NCI-H524 treated with DMSO at 0.1 percent for 48 hours (cell line): ENCODE data around the gene MYO15B.
"Not testable (repeated sequence)": the region's sequence is repeated elsewhere in the genome, so short reads cannot be mapped to it uniquely, and the experiment has no call there.

Experiments used
- DNase-seq: peaks from one replicate; lab custom pipeline; 2025; lab: John Stamatoyannopoulos, UW

MYO15B gene

DNA sequence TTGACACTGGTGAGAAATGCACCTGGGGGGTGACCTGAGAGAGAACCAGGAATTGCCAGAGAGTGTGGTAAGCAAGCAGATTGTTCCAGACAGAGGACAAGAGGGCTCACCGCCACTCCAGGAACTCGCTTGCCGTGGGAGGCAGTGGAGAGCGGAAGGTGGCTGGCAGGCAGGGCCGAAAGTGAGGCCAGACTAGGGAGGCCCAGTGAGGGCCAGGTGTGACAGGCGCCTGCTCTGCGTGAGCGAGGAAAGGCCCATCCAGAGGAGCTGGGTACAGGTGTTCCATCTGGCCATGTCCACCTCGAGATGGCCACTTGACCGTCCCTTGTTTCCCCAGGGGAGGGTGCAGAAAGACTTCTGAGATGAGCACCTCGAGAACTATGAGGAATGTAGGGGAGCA, 11.9 kb upstream of the MYO15B start:
- DNase-seq: no peak

DNA sequence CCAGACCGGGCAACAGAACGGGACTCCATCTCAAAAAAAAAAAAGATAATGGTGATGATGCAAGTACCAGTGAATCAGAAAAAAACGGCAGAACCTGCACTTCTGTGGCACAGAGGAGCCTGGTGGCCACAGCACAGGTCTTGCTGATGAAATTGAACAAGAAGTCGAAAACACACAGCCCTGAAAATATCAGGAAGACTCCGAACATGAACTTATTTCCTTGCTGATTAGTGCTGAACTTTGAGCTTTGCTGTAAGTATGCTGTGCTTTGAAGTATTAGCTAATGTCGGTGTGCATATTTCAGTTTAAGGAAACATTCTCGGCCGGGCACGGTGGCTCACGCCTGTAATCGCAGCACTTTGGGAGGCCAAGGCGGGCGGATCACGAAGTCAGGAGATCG, 10.9 kb upstream of the MYO15B start:
- DNase-seq: no peak

DNA sequence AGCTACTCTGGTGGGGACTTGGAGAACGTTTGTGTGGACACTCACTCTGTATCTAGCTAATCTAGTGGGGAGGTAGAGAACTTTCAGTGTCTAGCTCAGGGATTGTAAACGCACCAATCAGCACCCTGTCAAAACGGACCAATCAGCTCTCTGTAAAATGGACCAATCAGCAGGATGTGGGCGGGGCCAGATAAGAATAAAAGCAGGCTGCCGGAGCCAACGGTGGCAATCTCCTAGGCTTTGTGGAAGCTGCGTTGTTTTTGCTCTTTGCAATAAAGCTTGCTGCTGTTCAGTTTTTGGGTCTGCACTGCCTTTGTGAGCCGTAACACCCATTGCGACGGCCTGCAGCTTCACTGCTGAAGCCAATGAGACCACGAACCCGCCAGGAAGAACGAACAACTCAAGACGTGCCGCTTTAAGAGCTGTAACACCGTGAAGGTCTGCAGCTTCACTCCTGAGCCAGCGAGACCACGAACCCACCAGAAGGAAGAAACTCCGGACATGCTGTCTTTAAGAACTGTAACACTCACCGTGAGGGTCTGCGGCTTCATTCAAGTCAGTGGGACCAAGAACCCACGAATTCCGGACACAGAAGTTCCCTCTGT, 6.4 kb upstream of the MYO15B start:
- not testable (repeated sequence) for DNase-seq

DNA sequence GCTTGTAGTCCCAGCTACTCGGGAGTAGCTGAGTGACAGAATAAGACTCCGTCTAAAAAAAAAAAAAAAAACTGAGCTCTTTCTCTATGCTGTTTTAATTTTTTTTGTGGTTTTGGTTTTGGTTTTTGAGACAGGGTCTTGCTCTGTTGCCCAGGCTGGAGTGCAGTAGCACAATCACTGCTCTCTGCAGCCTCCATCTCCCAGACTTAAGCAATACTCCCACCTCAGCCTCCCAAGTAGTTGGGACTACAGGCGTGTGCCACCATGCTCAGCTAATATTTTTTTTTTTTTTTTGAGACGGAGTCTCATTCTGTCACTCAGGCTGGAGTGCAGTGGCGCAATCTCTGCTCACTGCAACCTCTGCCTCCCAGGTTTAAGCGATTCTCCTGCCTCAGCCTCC, 4.4 kb upstream of the MYO15B start:
- not testable (repeated sequence) for DNase-seq

DNA sequence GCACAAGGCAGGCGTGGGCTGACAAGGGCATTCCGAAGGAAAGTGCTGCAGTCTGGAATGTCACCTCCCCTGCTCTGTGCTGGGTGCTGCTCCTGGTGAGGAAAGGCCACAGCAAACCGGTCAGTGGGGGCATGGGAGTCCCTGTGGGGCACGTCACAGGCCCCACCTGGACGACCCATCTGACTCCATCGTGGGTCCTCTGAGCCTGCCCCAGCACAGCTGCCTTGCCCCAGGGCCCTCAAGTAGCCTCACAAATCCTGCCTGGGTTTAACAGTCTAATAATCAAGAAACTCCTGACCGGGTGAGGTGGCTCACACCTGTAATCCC, 2.8 kb upstream of the MYO15B start:
- no peak for DNase-seq

DNA sequence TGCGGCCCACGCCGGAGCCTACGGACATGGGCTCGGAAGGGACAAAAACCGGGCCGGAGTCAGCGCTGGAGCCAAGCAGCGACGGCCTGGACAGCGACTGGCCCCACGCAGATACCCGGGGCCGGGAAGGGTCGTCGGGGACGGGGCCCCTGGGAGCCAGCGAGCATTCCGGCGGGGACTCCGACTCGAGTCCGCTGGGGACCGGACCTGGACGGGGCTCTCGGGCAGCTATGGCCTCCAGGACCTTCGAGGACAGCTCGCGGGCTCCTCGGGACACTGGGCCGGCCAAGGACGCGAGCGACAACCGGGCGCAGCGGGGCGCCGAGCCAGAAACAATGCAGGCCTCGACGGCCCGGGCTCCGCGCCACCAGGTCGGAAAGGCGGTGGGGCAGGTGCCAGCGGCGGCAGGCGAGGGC, 1.0 kb downstream of the MYO15B start:
- no peak for DNase-seq

DNA sequence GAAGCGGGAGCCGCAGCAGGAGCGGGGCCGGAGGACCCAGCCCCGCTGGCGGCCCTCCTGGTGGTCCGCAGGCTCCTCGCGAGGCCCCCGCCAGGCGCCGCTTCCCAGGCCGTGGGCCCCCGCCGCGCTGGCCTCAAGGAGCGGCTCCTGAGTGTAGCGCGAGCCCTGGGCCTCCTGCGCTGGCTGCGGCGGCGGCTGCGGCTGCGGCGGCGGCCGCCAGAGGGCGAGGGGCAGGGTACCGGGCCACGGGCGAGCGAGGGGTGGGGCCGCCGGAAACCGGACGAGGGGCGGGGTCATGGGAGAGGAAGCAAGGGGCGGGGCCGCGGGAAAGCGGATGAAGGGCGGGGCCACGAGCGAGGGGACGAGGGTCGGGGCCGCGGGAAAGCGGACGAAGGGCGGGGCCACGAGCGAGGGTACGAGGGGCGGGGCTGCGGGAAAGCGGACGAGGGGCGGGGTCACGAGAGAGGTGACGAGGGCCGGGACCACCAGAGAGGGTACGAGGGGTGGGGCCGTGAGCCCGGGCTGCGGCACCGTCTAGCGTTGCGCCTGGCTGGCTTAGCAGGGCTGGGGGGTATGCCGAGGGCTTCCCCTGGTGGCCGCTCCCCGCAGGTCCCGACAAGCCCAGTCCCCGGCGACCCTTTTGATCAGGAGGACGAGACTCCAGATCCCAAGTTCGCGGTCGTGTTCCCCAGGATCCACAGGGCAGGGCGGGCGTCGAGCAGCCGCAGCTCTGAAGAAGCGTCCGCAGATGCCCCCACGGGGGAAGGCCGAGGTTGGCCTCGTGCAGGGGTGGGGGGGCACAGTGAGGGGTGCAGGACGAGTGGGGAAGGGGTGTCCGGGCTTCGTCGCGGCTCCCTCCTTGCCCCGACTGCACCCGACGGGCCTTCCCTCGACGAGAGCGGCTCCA, 1.7 kb downstream of the MYO15B start:
- DNase-seq: peak; percentile 53

DNA sequence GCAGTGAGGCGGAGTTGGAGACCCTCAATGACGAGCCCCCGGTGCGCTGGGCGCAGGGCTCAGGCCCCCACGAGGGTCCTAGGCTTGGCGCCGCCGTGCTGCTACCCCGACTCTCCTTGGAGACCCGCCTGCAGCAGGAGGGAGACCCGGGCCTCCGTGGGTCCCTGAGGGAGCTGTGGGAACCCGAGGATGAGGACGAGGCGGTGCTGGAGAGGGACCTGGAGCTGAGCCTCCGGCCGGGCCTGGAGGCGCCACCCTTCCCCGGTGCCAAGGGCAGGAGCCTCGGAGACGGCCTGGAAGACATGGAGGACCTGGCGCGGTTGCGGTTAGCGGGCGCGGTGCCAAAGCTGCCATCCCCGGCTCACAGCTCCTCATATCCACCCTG, 2.3 kb downstream of the MYO15B start:
- no peak for DNase-seq

DNA sequence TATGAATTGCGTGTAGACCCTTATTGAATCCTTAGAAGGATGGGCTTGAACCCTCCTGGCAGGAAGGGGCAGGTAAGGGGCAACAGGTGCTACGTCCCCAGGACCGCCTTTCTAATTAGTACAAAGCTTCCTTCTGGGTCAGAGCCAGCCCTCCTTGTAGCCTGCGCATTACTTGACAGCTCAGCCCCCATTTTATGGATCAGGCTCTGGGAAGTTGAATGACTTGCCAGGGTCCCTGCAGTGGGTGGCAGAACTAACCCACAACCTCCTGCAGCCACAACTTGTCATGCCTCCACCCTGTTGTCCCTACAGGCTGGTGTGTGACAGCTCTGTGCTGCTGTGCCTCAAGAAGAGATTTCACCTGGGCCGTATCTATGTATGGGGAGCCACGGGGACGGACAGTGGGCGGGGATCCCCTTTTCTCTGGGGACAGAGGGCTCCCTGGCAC, 2.7 kb downstream of the MYO15B start:
- no peak for DNase-seq

DNA sequence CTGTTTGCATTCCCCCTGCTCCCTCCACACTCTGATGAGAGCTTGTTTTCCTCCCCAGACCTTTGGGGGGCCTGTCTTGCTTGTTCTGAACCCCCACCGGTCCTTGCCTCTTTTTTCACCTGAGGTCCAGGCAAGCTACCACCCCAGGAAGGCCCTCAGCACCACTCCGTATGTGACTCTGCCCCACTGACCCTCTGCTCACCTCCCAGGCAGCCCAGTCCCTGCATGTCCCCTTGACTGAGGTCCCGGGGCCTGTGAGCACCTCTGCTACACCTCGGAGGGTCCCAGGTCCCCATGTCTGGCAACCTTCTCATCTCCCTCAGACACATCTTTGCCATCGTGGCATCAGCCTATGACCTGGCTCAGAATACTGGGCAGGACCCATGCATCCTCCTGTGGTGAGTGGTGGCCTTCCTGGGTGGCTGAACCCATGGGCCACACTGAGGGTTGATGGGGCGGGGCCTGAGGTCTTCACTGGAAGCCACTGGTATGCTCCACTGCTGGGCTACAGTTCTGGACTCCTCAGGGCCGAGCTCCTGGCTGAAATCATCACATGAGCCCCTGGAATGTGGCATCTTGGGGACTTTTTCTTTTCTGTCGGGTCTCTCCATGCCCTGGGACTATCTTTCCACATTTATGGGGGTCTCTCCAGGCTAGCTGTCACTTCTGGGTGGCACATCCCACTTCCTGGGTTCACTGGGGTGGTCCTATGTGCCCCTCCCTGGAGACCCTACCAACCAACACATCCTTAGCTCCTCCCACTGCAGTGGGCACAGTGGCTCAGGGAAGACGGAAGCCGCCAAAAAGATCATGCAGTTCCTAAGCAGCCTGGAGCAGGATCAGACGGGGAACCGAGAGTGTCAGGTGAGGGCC, 3.5 kb downstream of the MYO15B start:
- DNase-seq: no peak

DNA sequence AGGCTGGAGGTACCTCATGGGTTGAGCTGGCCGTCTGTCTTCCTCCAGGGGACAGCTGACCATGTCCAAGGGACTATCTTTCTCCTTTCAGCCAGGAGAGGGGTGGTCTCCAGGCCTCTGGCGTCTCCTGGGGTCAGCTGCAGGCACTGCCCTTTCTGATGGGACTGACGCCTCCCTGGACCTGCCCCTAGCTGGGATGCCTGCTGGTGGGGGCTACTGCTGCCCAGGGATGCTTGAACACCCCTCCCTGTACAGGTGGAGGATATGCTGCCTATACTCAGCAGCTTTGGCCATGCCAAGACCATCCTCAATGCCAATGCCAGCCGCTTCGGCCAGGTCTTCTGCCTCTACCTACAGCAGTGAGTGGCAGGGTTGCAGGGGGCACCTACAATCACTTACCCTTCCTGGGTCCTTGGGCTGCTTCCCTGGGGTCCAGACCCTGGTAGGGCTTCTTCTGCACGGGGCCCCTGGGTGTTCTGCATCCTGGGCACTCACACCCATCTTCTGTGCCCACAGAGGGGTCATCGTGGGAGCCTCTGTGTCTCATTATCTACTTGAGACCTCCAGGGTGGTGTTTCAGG, 4.2 kb downstream of the MYO15B start:
- no peak for DNase-seq

DNA sequence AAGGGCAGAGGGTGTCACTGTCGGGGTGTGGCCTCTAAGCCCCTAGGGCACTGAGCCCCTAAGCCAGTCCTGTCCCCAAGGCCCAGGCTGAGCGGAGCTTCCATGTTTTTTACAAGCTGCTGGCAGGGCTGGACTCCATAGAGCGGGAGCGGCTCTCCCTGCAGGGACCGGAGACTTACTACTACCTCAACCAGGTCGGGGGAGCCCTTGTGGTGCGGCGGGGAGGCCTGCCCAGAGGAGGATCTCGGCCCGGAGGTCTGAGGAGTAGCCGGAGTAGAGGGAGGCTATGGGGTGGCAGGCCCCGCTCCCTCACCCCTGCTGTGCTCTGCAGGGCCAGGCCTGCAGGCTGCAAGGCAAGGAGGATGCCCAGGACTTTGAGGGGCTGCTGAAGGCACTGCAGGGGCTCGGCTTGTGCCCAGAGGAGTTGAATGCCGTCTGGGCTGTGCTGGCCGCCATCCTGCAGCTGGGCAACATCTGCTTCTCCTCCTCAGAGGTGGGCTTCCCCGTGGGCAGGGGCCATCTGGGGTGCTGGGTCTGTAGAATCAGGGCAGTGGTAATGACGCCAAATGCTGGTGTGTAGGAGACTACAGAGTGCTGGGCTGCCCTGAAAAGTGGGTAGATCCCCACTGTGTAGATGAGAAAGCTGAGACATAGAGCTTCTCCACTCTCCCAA, 4.9 kb downstream of the MYO15B start:
- no peak for DNase-seq

DNA sequence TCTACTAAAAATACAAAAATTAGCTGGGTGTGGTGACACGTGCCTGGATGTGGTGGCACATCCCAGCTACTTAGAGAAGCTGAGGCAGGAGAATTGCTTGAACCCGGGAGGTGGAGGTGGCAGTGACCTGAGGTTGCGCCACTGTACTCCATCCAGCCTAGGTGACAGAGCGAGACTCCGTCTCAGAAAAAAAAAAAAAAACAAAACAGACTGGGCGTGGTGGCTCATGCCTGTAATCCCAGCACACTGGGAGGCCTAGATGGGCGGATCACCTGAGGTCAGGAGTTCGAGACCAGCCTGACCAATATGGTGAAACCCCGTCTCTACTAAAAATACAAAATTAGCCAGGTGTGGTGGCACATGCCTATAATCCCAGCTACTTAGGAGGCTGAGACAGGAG, 5.8 kb downstream of the MYO15B start:
- DNase-seq: not testable (repeated sequence)

DNA sequence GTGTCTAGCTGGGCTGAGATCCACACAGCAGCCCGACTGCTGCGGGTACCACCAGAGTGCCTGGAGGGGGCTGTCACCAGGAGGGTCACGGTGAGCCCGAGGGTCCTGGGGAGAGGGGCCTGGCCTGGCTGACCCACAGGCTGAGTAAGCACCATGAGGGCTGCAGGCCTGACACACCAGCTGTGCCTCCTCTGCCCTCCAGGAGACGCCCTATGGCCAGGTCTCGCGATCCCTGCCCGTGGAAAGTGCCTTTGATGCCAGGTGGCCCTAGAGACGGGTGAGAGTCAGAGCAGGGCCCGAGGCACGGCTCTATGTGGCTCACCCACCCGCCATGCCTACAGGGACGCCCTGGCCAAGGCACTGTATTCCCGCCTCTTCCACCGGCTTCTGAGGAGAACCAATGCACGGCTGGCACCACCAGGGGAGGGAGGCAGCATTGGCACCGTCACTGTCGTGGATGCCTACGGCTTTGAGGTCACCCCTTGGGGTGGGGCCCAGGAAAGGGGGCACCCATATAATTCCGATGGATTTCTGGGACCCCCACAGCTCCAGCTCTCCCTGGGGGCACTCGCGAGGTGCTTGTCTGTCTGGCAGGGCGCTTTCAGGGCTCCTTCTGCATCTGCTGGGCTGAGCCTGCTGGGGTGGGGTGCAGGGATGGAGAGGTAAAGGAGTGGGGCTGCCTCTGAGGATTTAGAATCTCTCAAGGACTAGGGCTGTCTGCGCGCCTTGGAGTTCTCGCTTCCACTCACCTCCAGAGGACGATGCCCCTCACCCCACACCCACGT, 7.1 kb downstream of the MYO15B start:
- no peak for DNase-seq

DNA sequence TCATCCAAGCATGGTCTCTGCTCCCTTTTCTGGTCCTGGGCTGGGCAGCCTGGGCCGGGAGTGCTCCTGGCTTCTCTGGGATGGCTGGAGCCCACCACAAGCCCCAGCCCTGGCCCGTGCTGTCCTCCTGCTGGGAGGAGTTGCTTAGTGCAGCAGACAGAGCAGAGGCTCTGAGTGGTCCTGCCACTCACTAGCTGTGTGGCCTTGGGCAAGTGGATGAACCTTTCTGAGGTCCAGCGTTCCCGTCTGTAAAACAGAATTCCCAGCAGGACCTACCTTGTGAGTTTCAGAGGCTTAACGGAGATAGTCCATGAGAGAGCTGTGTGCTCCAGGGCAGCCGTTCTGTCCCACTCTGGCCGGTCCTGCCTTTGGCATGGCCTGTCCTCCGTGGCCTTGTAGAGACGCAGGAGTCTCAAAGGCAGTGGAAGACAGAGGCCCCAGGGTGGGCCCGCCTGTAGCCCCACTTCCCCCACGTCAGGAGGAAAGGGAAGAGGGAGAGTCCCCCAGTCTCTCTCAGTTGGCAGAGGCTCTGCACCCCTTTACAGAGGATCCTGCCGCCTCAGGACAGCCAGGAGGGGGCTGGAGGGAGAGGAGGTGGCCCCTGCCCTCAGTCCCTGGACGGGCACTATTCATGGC, 7.8 kb downstream of the MYO15B start:
- DNase-seq: no peak

DNA sequence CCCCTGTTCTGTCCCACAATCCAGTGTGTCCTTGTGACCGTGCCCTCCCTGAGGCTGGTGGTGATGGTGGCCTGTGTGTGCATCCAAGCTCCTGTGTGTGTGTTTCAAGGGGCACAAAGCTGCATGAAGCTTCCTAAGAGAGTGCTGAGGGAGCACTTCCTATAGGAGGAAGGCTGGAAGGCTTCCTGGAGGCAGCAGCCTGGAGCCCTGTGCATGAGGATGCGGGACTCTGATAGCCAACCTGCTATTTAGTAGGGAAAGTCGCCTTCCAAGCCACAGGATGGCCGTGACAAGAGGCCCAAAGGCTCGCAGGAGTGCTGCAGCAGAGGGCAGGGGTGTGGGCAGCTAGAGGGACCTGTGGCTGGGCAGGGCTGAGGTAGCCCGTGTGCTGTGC, 8.3 kb downstream of the MYO15B start:
- DNase-seq: no peak

DNA sequence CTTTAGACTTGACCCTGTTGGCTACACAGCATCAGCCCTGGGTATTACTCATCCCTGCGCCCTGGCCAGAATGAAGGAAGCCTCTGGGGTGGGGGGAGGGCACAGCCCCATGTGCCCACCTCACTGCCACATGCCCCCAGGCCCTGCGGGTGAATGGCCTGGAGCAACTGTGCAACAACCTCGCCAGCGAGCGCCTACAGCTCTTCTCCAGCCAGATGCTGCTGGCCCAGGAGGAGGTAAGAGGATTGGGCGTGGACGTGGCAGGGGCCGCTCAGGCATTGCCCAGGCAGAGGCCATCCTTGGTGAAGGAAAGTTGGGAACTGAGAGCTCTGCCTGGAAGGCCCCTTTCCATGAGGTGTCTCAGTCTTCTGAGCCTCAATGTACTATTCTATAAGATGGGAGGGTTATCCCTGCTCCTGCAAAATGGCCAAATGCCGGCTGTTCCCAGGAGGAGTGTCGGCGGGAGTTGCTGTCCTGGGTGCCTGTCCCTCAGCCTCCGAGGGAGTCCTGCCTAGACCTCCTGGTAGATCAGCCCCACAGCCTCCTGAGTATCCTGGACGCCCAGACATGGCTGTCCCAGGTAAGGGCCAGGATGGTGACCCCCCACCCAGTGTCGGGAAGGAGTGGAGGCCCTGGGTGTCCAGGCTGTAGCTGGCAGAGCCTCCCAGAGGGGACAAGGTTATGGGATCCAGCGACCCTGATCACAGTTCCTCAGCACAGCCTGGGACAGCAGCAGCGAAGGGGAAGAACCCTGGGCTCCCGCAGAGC, 8.9 kb downstream of the MYO15B start:
- no peak for DNase-seq

DNA sequence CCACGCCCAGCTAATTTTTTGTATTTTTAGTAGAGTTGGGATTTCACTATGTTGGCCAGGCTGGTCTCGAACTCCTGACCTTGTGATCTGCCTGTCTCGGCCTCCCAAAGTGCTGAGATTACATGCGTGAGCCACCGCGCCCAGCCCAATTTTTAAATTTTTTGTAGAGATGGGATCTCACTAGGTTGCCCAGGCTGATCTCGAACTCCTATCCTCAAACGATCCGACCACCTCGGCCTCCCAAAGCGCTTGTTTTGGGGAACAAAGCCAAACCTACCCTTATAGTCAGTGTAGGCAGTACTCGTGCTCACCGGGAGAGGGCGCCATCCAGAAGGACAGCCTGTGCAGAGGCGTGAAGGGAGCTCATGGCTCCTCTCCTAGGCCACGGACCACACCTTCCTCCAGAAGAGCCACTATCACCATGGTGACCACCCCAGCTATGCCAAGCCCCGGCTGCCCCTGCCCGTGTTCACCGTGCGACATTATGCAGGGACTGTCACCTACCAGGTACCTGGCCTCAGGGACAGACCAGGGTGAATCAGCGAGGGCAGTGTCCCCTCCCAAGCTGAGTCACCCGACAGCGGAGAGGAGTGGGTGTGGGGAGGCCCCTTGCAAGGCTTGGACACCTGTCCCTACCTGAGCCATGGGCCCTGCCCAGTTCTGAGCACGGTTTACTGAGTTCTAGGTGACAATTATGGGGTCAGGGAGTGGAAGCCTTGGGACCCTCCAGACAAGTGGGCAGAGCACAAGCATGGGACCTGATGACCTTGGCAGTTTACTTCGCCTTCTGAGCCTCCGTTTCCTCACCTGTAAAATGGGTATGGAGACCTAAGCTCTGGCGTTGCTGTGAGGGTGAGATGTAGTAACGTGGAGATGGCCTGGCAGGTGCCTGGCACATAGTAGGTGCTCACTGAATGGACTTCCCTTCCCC, 13.7 kb downstream of the MYO15B start:
- DNase-seq: no peak

DNA sequence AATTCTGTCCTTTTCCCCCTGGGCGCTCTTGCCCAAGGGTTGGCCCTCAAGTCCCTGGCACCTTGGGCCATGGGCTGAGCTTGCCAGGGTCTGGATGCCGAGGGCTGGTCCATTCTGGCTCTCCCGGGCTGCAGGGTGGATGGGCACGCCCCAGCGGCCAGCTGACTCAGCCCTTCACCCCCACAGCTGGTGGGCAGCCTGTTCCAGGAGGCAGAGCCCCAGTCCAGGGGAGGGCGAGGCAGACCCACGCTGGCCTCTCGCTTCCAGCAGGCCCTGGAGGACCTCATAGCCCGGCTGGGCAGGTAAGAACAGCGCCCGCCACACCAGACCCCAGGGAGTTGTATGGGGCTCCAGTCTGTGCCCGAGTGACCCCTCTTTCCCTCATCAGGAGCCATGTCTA, 15.0 kb downstream of the MYO15B start:
- DNase-seq: no peak
